PC-3 (cell line): Measurements from ENCODE around the gene BOLA3.

ENCODE experiments used
- EZH2 ChIP-seq: fragments of 300-600 bp; sonication (generic); IDR thresholded peaks from one replicate; pipeline ENCODE4 v1.6.1; 2017; ENCODE audit warnings: antibody characterized with exemption, mild to moderate bottlenecking, low read length; ENCODE audit not compliant: unreplicated experiment
- TF ChIP-seq, protein P1 (sequence below): fragments of 300-600 bp; sonication (generic); conservative IDR thresholded peaks from 2 replicates; pipeline ENCODE4 v1.5.1; 2017; ENCODE audit warnings: antibody characterized with exemption, low read depth, mild to moderate bottlenecking, low read length

DNA sequence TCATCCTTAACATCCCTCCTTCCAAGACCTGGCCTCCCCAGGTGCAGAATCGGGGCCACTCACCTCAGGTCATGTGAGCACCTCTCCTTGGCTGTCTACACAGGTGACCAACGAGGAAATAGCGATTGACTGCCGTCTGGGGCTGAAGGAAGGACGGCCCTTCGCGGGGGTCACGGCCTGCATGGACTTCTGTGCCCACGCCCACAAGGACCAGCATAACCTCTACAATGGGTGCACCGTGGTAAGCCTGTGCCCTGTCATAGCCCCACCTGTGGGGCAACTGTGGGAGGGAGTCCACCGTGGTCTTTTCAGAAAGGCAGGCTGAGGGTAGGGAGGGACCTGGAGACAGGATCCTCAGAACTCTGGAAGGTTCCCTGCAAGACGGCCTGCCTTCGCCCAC, 54.3 kb downstream of the BOLA3 start:
- TF ChIP-seq, protein P1, sequence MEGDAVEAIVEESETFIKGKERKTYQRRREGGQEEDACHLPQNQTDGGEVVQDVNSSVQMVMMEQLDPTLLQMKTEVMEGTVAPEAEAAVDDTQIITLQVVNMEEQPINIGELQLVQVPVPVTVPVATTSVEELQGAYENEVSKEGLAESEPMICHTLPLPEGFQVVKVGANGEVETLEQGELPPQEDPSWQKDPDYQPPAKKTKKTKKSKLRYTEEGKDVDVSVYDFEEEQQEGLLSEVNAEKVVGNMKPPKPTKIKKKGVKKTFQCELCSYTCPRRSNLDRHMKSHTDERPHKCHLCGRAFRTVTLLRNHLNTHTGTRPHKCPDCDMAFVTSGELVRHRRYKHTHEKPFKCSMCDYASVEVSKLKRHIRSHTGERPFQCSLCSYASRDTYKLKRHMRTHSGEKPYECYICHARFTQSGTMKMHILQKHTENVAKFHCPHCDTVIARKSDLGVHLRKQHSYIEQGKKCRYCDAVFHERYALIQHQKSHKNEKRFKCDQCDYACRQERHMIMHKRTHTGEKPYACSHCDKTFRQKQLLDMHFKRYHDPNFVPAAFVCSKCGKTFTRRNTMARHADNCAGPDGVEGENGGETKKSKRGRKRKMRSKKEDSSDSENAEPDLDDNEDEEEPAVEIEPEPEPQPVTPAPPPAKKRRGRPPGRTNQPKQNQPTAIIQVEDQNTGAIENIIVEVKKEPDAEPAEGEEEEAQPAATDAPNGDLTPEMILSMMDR: no peak
- no peak for TF ChIP-seq EZH2
